ENCODE results near the gene STIP1.

The STIP1 gene

DNA sequence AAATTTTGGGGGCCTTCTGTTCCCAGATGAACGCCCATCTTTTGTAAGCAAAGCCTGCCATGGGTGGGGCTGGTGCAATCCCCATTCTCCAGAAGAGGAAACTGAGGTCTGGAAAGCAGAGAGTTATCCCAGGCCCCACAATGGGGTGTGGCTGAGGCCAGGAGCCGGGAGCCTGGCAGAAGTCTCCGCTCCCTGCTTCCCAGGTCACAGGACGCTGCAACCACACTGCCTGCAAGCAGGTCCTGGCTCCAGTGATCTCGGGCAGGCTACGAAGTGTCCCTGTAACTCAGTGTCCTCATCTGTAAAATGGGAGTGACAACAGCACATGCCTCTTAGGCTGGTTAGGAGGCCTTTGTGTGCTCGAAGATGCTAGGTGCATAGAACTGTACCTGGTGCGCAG is 67.1 kb downstream of the STIP1 start:
- DNase-seq: no peak

DNA sequence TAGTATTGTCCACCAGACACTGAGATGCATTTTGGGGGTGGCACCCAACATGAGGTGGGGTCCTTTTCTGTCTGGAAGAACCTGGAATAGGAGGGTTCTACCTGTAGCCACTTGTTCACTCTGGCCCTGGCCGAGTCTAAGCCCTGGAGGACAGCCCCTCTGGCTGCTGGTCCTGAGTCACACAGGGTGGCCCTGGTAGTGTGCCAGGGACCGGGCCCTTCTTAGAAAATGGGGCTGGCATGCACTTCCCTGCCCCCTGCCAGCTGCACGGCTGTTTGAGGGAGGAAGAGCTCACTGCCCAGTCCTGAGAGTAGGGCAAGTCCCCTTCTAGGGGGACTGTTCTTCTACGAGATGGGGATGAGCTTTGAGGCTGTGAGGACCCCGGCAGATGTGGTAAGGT is 67.5 kb downstream of the STIP1 start:
- no peak for DNase-seq

Data from left hindlimb (tissue), 1 donor.